HG02981 (cell line): ENCODE results near the gene CLN5.

ENCODE experiments used
- ATAC-seq: cut with Tn5 transposase; IDR thresholded peaks from one replicate; pipeline ENCODE4 v1.9.1; 2021; ENCODE audit warnings: mild to moderate bottlenecking, moderate library complexity; ENCODE audit not compliant: unreplicated experiment

Gene CLN5

DNA sequence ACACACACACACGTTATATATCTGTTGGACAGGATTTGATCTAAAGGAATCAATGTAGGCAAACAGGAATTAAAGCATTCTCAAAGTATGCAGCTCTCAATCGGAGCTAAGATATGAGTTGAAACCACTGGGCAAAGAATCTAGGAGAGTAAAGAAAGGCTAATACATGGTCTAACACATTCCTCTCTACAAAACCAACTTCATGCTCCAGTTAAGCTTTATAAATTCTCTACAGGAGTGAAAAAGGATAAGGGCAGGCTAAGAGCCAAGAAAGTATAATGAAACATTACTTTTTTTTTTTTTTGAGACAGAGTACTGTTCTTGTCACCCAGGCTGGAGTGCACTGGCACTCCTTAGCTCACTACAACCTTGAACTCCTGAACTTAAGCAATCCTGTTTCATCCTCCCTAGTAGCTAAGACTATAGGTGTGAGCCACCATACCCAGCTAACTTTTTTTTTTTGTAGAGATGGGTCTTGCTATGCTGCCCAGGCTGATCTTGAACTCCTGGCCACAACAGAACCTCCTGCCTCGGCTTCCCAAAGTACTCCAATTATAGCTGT, 24.5 kb downstream of the CLN5 start:
- no peak for ATAC-seq

- no peak for ATAC-seq
Measured at GRCh38 chr13:77016888-77017623, 25.2 kb downstream of the CLN5 start.

DNA sequence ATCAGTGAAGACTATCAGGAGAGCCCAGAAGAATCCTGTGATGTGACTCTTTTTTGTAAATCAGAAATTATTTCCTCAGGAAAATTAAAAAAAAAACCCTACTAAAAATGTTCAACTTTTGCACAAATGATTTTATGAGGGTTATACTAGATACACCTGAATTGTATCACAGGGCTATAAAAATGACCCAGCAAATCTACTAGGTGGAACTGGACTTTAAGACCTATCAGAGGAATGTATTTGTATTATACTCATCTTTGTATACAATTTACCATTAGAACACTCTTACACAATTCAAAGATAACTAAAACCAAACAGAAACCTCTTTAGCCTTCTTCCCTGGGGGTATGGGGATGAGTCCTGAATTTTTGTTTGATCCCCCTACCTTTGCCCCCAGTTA, 27.9 kb downstream of the CLN5 start:
- ATAC-seq: no peak

GRCh38 chr13:77022341-77022740, 30.5 kb downstream of the CLN5 start:
- no peak for ATAC-seq

DNA sequence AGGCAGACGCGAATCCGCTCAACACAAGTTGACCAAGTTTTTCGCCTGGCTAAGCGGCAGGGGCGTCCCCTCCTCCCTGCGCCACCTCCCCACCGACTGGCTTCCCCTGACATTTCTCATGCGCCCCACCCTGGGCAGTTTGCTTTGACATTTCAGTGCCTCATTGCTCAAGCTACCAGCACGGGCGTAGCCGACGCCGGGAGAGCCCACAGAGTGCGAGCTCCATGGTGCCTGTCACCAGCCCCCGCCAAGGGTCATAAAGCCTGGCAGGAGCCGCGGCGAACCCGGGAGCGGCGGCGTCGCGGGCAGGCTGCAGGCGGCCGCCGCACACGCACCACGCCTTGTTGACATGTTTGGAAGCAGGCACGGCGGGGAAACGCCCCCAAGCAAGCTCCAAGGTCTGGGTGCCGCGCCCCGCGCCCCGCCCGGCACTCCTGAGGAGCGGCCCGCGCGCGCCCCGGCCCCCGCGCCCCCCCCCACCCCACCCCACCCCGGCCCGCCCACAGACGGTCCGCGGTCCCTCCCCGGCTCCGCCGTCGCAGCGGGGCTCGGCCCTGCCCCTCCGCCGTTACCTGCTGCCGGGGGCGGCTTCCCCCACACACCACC, 34.5 kb downstream of the CLN5 start:
- peak; percentile 51 for ATAC-seq

- peak; percentile 52 for ATAC-seq
Measured at GRCh38 chr13:77026861-77027621, 35.2 kb downstream of the CLN5 start, which contains the start of gene FBXL3. FBXL3 (minus strand) TSS chr13:77027159; CDS start chr13:77021860, 5,299 bp downstream.

DNA sequence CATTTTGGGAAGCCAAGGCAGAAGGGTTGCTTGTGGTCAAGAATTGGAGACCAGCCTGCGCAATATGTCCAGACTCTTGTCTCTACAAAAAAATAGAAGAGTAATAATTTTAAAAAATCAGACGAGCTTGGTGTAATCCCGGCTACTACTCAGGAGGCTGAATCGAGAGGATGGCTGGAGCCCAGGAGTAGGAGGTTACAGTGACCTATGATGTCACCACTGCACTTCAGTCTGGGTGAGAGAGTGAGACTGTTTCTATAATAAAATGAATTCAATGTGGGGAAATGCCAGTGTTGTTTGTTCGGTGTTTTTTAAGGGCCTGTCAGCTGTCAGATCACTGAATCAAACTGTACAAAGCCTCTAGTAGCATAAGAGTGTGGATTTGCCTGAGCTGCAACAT, 36.3 kb downstream of the CLN5 start:
- no peak for ATAC-seq

- no peak for ATAC-seq
Measured at GRCh38 chr13:77029436-77029835, 37.6 kb downstream of the CLN5 start.

DNA sequence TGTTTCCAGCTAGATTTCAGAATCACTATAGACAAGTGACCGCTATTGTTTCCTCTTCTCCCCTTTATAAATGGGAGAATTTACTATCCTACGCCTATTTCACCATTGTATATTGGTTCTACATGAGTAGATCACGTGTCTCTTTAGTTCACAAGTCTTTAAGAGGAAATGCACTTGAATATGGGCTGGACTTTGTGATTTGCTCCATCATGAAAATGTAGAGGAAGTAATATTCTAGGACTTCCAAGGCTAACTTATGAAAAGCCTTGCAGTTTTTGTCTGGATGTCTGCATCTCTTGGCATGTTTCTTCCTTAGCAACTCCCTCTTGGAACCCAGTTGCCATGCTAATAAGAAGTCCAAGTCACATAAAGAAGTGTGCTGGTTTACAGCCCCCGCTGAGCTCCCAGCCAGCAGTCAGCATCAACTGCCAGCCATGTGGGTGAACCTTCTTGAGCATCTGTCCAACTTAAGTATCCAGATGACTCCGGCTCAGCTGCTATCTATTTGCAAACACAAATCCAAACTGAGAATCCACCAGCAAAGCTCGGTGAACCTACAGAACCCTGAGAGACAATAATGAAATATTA, 39.9 kb downstream of the CLN5 start:
- no peak for ATAC-seq

DNA sequence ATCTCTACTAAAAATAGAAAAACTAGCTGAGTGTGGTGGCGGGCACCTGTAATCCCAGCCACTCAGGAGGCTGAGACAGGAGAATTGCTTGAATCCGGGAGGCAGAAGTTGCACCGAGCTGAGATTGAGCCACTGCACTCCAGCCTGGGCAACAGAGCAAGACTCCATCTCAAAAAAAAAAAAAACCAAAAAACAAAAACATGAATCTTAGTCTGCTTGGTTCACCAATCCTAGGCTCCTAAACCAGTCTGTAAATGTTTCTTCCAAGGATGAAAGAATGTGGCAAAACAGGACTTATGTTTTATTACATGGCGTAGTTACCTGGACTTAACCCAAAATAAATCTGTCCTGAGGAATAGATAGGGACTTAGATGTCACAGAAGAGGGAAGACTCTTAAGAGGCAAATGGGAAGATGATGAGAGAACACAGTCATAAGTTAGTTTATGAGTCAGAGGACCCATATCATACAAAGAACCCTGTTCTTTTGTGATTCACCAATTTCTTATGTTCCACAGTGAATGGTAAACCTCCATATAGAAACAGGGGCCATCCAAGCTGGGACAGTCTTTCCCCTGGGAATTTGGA, 41.9 kb downstream of the CLN5 start:
- no peak for ATAC-seq

GRCh38 chr13:77034881-77035280, 43.0 kb downstream of the CLN5 start:
- no peak for ATAC-seq

- no peak for ATAC-seq
Measured at GRCh38 chr13:77036279-77036678, 44.4 kb downstream of the CLN5 start.

GRCh38 chr13:77038907-77039480, 47.1 kb downstream of the CLN5 start:
- no peak for ATAC-seq

DNA sequence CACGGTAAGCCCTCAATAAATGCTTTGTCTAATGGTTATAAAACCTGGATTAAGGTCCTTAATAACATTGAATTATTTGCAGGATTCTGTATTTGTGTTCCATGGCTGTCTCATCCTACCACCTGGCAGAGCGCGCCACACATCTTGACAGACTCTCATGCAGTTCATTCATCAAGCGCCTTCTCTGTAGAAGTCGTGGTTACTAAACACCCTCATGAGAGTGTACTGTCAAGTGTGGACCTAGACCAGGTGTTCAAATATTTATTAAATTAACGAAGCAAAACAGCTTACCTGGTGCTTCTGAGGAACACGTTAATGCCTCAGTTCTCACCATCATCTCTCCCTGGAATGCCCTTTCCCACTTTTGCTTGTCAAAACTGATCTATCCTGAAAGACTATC, 48.2 kb downstream of the CLN5 start:
- ATAC-seq: no peak

DNA sequence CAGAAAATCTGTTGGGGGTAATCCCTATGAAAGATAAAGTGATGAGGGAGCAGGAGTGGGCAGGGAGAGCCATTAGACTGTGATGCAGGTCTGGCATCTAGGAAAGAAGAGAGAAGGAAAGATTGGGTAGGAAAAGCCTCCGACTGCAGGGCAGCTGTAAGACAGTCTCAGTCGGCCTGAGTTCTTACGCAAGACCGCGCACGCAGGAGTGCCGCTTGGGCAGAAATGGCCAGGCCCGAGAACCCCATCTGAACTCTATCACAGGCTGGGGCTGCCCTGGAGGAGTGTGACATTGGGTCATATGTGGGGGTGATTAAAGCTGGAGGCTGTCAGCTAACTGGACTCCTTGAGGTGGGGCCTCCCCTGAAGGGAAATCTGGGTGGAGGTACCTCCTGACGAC, 49.0 kb downstream of the CLN5 start:
- ATAC-seq: no peak

GRCh38 chr13:77042566-77043177, 50.8 kb downstream of the CLN5 start:
- no peak for ATAC-seq

GRCh38 chr13:77047649-77048343, 55.9 kb downstream of the CLN5 start:
- ATAC-seq: no peak

- no peak for ATAC-seq
Measured at GRCh38 chr13:77048681-77049080, 56.8 kb downstream of the CLN5 start.

GRCh38 chr13:77053192-77053591, 61.3 kb downstream of the CLN5 start:
- ATAC-seq: no peak
